K562 (cell line): ENCODE results near the gene RASIP1. TPM values are rescaled to one million over a fixed set of nuclear protein-coding genes. Genes with fewer than 3 reads are reported as not detected.
A peak's percentile ranks its signal among the peaks of the same experiment; 100 is the strongest.

ENCODE experiments used
- ATAC-seq: fragments of 200-7000 bp; cut with Tn5 transposase; 3 replicates; pipeline ENCODE4 v1.9.1; 2020; ENCODE audit warnings: moderate library complexity
- BruUV-seq: library from RNA; stranded (reverse); fragments of 400-500 nt; replicated peaks from 2 replicates; lab custom pipeline; 2021; lab: Mats Ljungman, UMichigan
- CTCF ChIA-PET: fragments of 300-600 bp; formaldehyde crosslinking; extraction: SDS; loops from one replicate; lab custom pipeline; 2021; ENCODE audit warnings: low intra/inter-chr PET ratio; lab: Yijun Ruan, JAX
- POLR2A ChIA-PET: fragments of 300-600, 350-650 bp; sonication (Branson Sonifier 250); formaldehyde crosslinking; extraction: SDS; loops from one replicate; lab custom pipeline; 2021; ENCODE audit warnings: antibody characterized with exemption, inconsistent platforms; lab: Yijun Ruan, JAX
- DNase-seq, 4 experiments: peaks; one replicate each; pipeline versions ENCODE4 v3.0.0 to v3.0.0-alpha.2; 2011 to 2018; ENCODE audit warnings: low spot score in 3 of 4, mixed read lengths in 3 of 4; ENCODE audit errors: extremely low read depth in 1 of 4
- FAIRE-seq: peaks from 2 replicates; lab custom pipeline; 2011; peaks lifted over from hg19 to GRCh38; lab: Jason Lieb, UNC
- H2AFZ ChIP-seq: 2 replicates; pipeline ENCODE4 v1.6.0; 2011; ENCODE audit warnings: low read depth, low read length, control low read depth, inconsistent platforms
- H3K27ac ChIP-seq: fragments of 200-600 bp; 3 replicates; pipeline ENCODE4 v1.8.0; 2011; ENCODE audit warnings: low read depth, mild to moderate bottlenecking, control low read depth, inconsistent platforms, low read length, moderate library complexity, mixed read lengths; ENCODE audit errors: extremely low read depth
- H3K27me3 ChIP-seq, 2 experiments: fragments of 300-600 bp in 1 of 2; 2 replicates in 1 of 2; 3 replicates in 1 of 2; pipeline versions ENCODE4 v1.6.0 to v1.8.0; 2011; ENCODE audit warnings: inconsistent platforms in 2 of 2, low read length in 2 of 2, mild to moderate bottlenecking in 1 of 2, mixed read lengths in 1 of 2, moderate library complexity in 1 of 2; ENCODE audit not compliant: control insufficient read depth in 2 of 2, insufficient read depth in 2 of 2
- H3K36me3 ChIP-seq: fragments of 300-600 bp; 3 replicates; pipeline ENCODE4 v1.8.0; 2011; ENCODE audit warnings: mild to moderate bottlenecking, low read length, inconsistent platforms; ENCODE audit not compliant: control insufficient read depth, insufficient read depth
- H3K4me1 ChIP-seq, 2 experiments: fragments of 200-600 bp in 1 of 2; replicated peaks in 1 of 2; 2 replicates in 1 of 2; 3 replicates in 1 of 2; pipeline versions ENCODE4 v1.5.1 to v1.8.0; 2011; ENCODE audit warnings: inconsistent platforms in 2 of 2, low read length in 2 of 2, mild to moderate bottlenecking in 1 of 2, mixed read lengths in 1 of 2, moderate library complexity in 1 of 2; ENCODE audit not compliant: control insufficient read depth in 2 of 2, insufficient read depth in 2 of 2
- H3K4me2 ChIP-seq: 2 replicates; pipeline ENCODE4 v1.6.1; 2011; ENCODE audit warnings: low read length, control low read depth, inconsistent platforms, mixed read lengths; ENCODE audit not compliant: insufficient read depth
- H3K4me3 ChIP-seq: fragments of 200-600 bp; sonication (generic), shearing (Covaris generic); 2 replicates; pipeline ENCODE4 v1.5.1; 2016; ENCODE audit warnings: control low read depth, inconsistent platforms
- H3K79me2 ChIP-seq: fragments of 200-600 bp; 3 replicates; pipeline ENCODE4 v1.8.0; 2011; ENCODE audit warnings: low read length, inconsistent platforms; ENCODE audit not compliant: control insufficient read depth, insufficient read depth
- H3K9ac ChIP-seq, 2 experiments: 2 replicates each; pipeline versions ENCODE4 v1.6.0 to v1.6.1; 2011; ENCODE audit warnings: low read depth in 2 of 2, low read length in 2 of 2, control low read depth in 1 of 2, inconsistent platforms in 1 of 2, mild to moderate bottlenecking in 1 of 2, mixed read lengths in 1 of 2; ENCODE audit not compliant: insufficient read depth in 1 of 2
- H3K9me1 ChIP-seq: one replicate; pipeline ENCODE4 v1.6.0; 2011; ENCODE audit warnings: inconsistent platforms, mild to moderate bottlenecking, low read length, moderate library complexity; ENCODE audit not compliant: control insufficient read depth, insufficient read depth
- H3K9me3 ChIP-seq: replicated peaks from 2 replicates; pipeline ENCODE4 v1.5.1; 2011; ENCODE audit warnings: low read depth, low read length, inconsistent platforms; ENCODE audit not compliant: control insufficient read depth, insufficient read depth
- H4K20me1 ChIP-seq: replicated peaks from 2 replicates; pipeline ENCODE4 v1.6.1; 2011; ENCODE audit warnings: low read length, inconsistent platforms, mixed read lengths; ENCODE audit not compliant: control insufficient read depth, insufficient read depth
- CREM ChIP-seq: IDR thresholded peaks from 2 replicates; pipeline ENCODE4 v1.6.1; 2014; ENCODE audit warnings: antibody characterized with exemption, low read depth
- ETV1 ChIP-seq: fragments of 450-650 bp; conservative IDR thresholded peaks from 2 replicates; pipeline ENCODE4 v1.6.1; 2016; ENCODE audit warnings: missing genetic modification characterization, control low read depth, low read depth, missing compliant biosample characterization
- HDAC1 ChIP-seq, 2 experiments: fragments of 450-650 bp; IDR thresholded peaks; 2 replicates each; pipeline ENCODE4 v1.6.1; 2016 to 2017; ENCODE audit warnings: inconsistent platforms in 1 of 2, mild to moderate bottlenecking in 1 of 2, moderate library complexity in 1 of 2
- HDGF ChIP-seq: fragments of 450-650 bp; IDR thresholded peaks from 2 replicates; pipeline ENCODE4 v1.6.1; 2016
- KDM2B ChIP-seq: fragments of 250-450 bp; sonication (Bioruptor Pico); IDR thresholded peaks from 2 replicates; pipeline ENCODE4 v1.8.0; 2021; ENCODE audit warnings: mild to moderate bottlenecking, moderate library complexity
- KLF10 ChIP-seq: fragments of 250-450 bp; sonication (Bioruptor Pico); IDR thresholded peaks from 2 replicates; pipeline ENCODE4 v1.6.1; 2021; ENCODE audit warnings: matching md5 sums
- MED1 ChIP-seq: sonication (generic); formaldehyde crosslinking; IDR thresholded peaks from 2 replicates; pipeline ENCODE4 v1.8.1; 2023; ENCODE audit warnings: missing genetic modification reagents, borderline replicate concordance
- PRPF4 ChIP-seq: fragments of 200-400 bp; formaldehyde crosslinking; IDR thresholded peaks from one replicate; pipeline ENCODE4 v1.6.1; 2017; ENCODE audit warnings: low read length, low read depth, mild to moderate bottlenecking; ENCODE audit not compliant: insufficient read depth, poor library complexity, severe bottlenecking
- RFX7 ChIP-seq: fragments of 250-450 bp; sonication (Bioruptor Pico); IDR thresholded peaks from 2 replicates; pipeline ENCODE4 v1.5.1; 2021; ENCODE audit warnings: mild to moderate bottlenecking
- RUNX1 ChIP-seq: sonication (generic); IDR thresholded peaks from 2 replicates; pipeline ENCODE4 v1.6.1; 2016; ENCODE audit warnings: antibody characterized with exemption, low read depth
- SLC30A9 ChIP-seq: fragments of 250-450 bp; sonication (Bioruptor Pico); IDR thresholded peaks from 2 replicates; pipeline ENCODE4 v1.8.0; 2022; ENCODE audit warnings: mild to moderate bottlenecking, moderate library complexity
- TFAM ChIP-seq: fragments of 250-450 bp; sonication (Bioruptor Pico); conservative IDR thresholded peaks from 2 replicates; pipeline ENCODE4 v1.5.0; 2021; ENCODE audit warnings: mild to moderate bottlenecking, moderate library complexity
- THAP7 ChIP-seq: fragments of 250-450 bp; sonication (Bioruptor Pico); IDR thresholded peaks from 2 replicates; pipeline ENCODE4 v1.5.0; 2021
- ZNF23 ChIP-seq: fragments of 250-450 bp; sonication (Bioruptor Pico); IDR thresholded peaks from 2 replicates; pipeline ENCODE4 v1.4.0; 2020; ENCODE audit warnings: mild to moderate bottlenecking
- ZNF444 ChIP-seq: fragments of 250-450 bp; sonication (Bioruptor Pico); IDR thresholded peaks from 2 replicates; pipeline ENCODE4 v1.4.0; 2020; ENCODE audit warnings: mild to moderate bottlenecking, moderate library complexity
- ZNF561 ChIP-seq: fragments of 450-650 bp; formaldehyde crosslinking; conservative IDR thresholded peaks from 2 replicates; pipeline ENCODE4 v1.4.0; 2020; ENCODE audit warnings: mild to moderate bottlenecking, moderate library complexity
- ZNF717 ChIP-seq: fragments of 250-450 bp; sonication (Bioruptor Pico); IDR thresholded peaks from 2 replicates; pipeline ENCODE4 v1.5.0; 2021
- ZNF766 ChIP-seq: fragments of 200-800 bp; sonication (Bioruptor generic); conservative IDR thresholded peaks from 2 replicates; pipeline ENCODE4 v1.6.1; 2016; ENCODE audit warnings: missing genetic modification characterization, missing compliant biosample characterization
- WGBS: fragments of 100-300 bp; shearing (Covaris generic); methylation state at CpG from one replicate; pipeline ENCODE4 v1.1.6; 2016; ENCODE audit warnings: low coverage, mixed read lengths; ENCODE audit not compliant: insufficient coverage; ENCODE audit errors: missing lambda C conversion rate; 5-methylcytosine and 5-hydroxymethylcytosine counted together
- in situ Hi-C: fragments of 300-500 bp; cut with MboI; formaldehyde crosslinking; loops from 4 replicates; pipeline ENCODE4 v1.15.0; 2018; ENCODE audit warnings: inconsistent platforms, mixed read lengths
- intact Hi-C: fragments of 100-400 bp; cut with micrococcal nuclease; formaldehyde crosslinking; loops from 2 replicates; pipeline ENCODE4 v1.14.2; 2022
- polyA plus RNA-seq, 8 experiments: library from polyadenylated mRNA; depleted of rRNA in 4 of 8; stranded (reverse) in 5 of 8; unstranded in 3 of 8; fragments of >200 nt; fragmentation: Nextera tagmentation in 2 of 8; fragmentation: Illumina TruSeq in 1 of 8; extraction: Ambion mirVana in 2 of 8; extraction: Trizol in 1 of 8; gene quantifications; 2 replicates each; pipeline versions ENCODE4 v1.2.1 to v1.2.3, GENCODE V29; 2011 to 2014; ENCODE audit warnings: inconsistent platforms in 1 of 8, missing spikeins in 1 of 8
- total RNA-seq, 7 experiments: library from RNA; depleted of rRNA in 6 of 7; stranded (reverse); fragments of >200 nt in 6 of 7; fragmentation: Illumina TruSeq in 2 of 7; extraction: Trizol in 2 of 7; gene quantifications; 2 replicates each; pipeline versions ENCODE4 v1.2.1 to v1.2.3, GENCODE V29; 2011 to 2021; ENCODE audit warnings: low replicate concordance in 1 of 7

The RASIP1 gene
- total and polyA plus RNA-seq, 9 of the 15 experiments (the other 6 are each of a cell fraction or from before 2014, with no cell fraction given) = 0.20 to 4.7 (median 1.5) TPM

- Histone ChIP-seq H3K9ac (peak overlapping the region in 1 of 2 experiments; percentile 6; a peak in 1 of 4 replicates), H3K79me2 (no peaks in the 10 kb centered on the region), H4K20me1 (no peaks in the 10 kb centered on the region), H3K27me3 (no peaks in the 10 kb centered on the region), H3K4me2 (peak overlapping the region; percentile 7; the same call in 1 of the 2 replicates), H3K9me1 (no peaks in the 10 kb centered on the region), H3K36me3 (no peaks in the 10 kb centered on the region), H2AFZ (no peak overlapping the region), H3K27ac (no peak overlapping the region), H3K9me3 (no peaks in the 10 kb centered on the region), H3K4me1 (peaks cover 23 to 65% of the 10 kb centered on the region in 2 experiments), H3K4me3 (no peak overlapping the region)
- in situ Hi-C loops (no loop called here), intact Hi-C loops (no loop called here)
- DNase-seq (peak; percentile 79 to 82 (median 80)), ATAC-seq (peak; percentile 79), FAIRE-seq (peak; percentile 87)
- ChIA-PET POLR2A (interaction anchor here (0.6 to 1.2 kb wide), 3 partner anchors 12 to 662 kb away, joined by 3 read pairs; no protein-coding TSS in a partner anchor), CTCF (no interaction called here)
- no TSS peak for BruUV-seq
- WGBS = 0% methylated on average over 4 of the region's 4 CpGs
- TF ChIP-seq KLF10 = no peak
- TF ChIP-seq ETV1 (tag) = no peak
- no peak for TF ChIP-seq TFAM (CRISPR knock-in tag)
- TF ChIP-seq ZNF561 (CRISPR knock-in tag) = no peak
- no peak for TF ChIP-seq ZNF444 (CRISPR knock-in tag)
- TF ChIP-seq MED1 (CRISPR knock-in tag) = no peak
- TF ChIP-seq RFX7 (CRISPR knock-in tag) = no peak
- TF ChIP-seq PRPF4 = no peak
- no peak for TF ChIP-seq RUNX1
- TF ChIP-seq ZNF23 (CRISPR knock-in tag) = no peak
- TF ChIP-seq SLC30A9 = no peak
- TF ChIP-seq ZNF717 (CRISPR knock-in tag) = no peak
- no peak for TF ChIP-seq ZNF766 (CRISPR knock-in tag)
- TF ChIP-seq HDGF = no peak
- 0 out of 4 replicates have a peak, but pooled peaks of 1 of the 2 experiments have one; percentile 15 for TF ChIP-seq HDAC1 (IDR thresholded peaks at IDR 0.05)
- TF ChIP-seq KDM2B (CRISPR knock-in tag) = no peak
- no peak for TF ChIP-seq THAP7 (CRISPR knock-in tag)
- TF ChIP-seq CREM = peak; percentile 36; the same call in 1 of the 2 replicates
These were observed 62.2 kb downstream of the RASIP1 start for GRCh38 chr19:48678201-48678600.
